Measurements from ENCODE around the gene GSG1L2. TPM values are rescaled to one million over a fixed set of nuclear protein-coding genes. Genes with fewer than 3 reads are reported as not detected.

Gene GSG1L2
- total and polyA plus RNA-seq, 2 of the 4 experiments (the other 2 are of a cell fraction): not detected

DNA sequence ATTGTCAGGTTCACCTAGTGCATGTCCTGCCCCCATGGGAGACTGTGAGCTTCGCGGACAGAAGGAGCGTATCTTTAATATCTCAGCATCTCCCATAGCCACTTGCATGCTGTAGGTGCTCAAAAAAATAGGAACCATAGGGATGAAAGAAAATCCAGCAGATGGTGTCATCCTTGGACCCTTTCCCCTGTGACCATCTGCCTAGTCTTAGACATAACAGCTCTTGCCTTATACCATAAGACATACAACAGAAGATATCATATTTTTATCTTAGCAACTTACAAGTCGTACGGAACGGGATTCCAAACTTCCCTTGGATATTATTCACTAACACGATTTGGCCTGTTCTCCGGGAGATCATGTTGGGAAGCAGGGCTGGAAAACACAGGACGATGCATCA is 45.0 kb downstream of the GSG1L2 start:
- Histone ChIP-seq H3K9ac (ENCODE audit: low read depth, low read length) (no peak overlapping the region), H3K18ac (ENCODE audit: low read depth, low read length) (no peak overlapping the region), H2BK5ac (ENCODE audit: low read depth, low read length, poor library complexity, severe bottlenecking) (no peak overlapping the region), H3K27ac (ENCODE audit: insufficient read depth, low read length) (no peak overlapping the region), H3K9me1 (ENCODE audit: insufficient read depth, low read length) (no peaks in the 10 kb centered on the region), H4K20me1 (ENCODE audit: insufficient read depth, low read length) (no peaks in the 10 kb centered on the region), H3K36me3 (ENCODE audit: control insufficient read depth, insufficient read depth, low read length) (no peaks in the 10 kb centered on the region), H3K56ac (ENCODE audit: extremely low read depth, insufficient read depth, low read length) (no peak overlapping the region), H3K4me2 (ENCODE audit: low read depth, low read length) (no peak overlapping the region), H3K79me1 (ENCODE audit: low read depth in 1 of 2, low read length in 2 of 2) (no peaks in the 10 kb centered on the region), H2BK20ac (ENCODE audit: low read depth, low read length) (no peak overlapping the region), H2AK5ac (ENCODE audit: low read depth, low read length) (no peak overlapping the region), H3K23ac (ENCODE audit: low read depth, low read length) (no peak overlapping the region), H2BK120ac (ENCODE audit: low read depth, low read length) (no peak overlapping the region), H2AK9ac (replicated peaks; ENCODE audit: low read depth, low read length, poor library complexity) (no peak overlapping the region), H3K4me3 (ENCODE audit: insufficient read depth, low read depth, low read length) (no peak overlapping the region), H2BK15ac (ENCODE audit: low read depth, low read length) (no peak overlapping the region), H3K9me3 (ENCODE audit: control insufficient read depth, insufficient read depth, low read length) (peaks cover 4% of the 10 kb centered on the region; the same call in 1 of the 2 replicates), H3K14ac (replicated peaks; ENCODE audit: low read depth, low read length) (no peak overlapping the region), H4K8ac (ENCODE audit: low read depth in 2 of 2, low read length in 2 of 2) (no peak overlapping the region), H4K91ac (ENCODE audit: insufficient read depth, low read depth, low read length) (no peak overlapping the region), H3K4ac (ENCODE audit: low read depth, low read length) (no peak overlapping the region), H2AFZ (replicated peaks; ENCODE audit: low read length, poor library complexity) (no peak overlapping the region), H3K4me1 (ENCODE audit: control insufficient read depth, insufficient read depth, low read length) (no peaks in the 10 kb centered on the region), H3K27me3 (ENCODE audit: control insufficient read depth, insufficient read depth, low read length) (no peaks in the 10 kb centered on the region), H4K5ac (ENCODE audit: low read depth, low read length) (no peak overlapping the region)
- no TSS peak for BruUV-seq (replicated peaks)
- ATAC-seq (ENCODE audit: low read depth): no peak
- intact Hi-C loops (cut with micrococcal nuclease): no loop called here
- no peak for DNase-seq
- in situ Hi-C loops (cut with MboI; ENCODE audit: low sequenced_read_pairs): no loop called here
- TF ChIP-seq USF2 (IDR thresholded peaks at IDR 0.05; ENCODE audit: low read depth, low read length): no peak
- no peak for TF ChIP-seq RCOR1 (IDR thresholded peaks at IDR 0.05; ENCODE audit: insufficient replicate concordance, low read length)
- TF ChIP-seq, protein P1, sequence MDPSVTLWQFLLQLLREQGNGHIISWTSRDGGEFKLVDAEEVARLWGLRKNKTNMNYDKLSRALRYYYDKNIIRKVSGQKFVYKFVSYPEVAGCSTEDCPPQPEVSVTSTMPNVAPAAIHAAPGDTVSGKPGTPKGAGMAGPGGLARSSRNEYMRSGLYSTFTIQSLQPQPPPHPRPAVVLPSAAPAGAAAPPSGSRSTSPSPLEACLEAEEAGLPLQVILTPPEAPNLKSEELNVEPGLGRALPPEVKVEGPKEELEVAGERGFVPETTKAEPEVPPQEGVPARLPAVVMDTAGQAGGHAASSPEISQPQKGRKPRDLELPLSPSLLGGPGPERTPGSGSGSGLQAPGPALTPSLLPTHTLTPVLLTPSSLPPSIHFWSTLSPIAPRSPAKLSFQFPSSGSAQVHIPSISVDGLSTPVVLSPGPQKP (IDR thresholded peaks at IDR 0.05; ENCODE audit: borderline replicate concordance, low read depth, low read length): no peak
- TF ChIP-seq RFX5 (IDR thresholded peaks at IDR 0.05; ENCODE audit: low read depth, low read length): no peak
- TF ChIP-seq CEBPB (IDR thresholded peaks at IDR 0.05; ENCODE audit: low read depth, low read length): no peak
- no peak for TF ChIP-seq NFE2L2 (IDR thresholded peaks at IDR 0.05; ENCODE audit: low read depth, low read length)
- TF ChIP-seq CHD1 (IDR thresholded peaks at IDR 0.05; ENCODE audit: low read depth, low read length): no peak
- TF ChIP-seq MXI1 (IDR thresholded peaks at IDR 0.05; ENCODE audit: borderline replicate concordance, low read depth, low read length): no peak
- TF ChIP-seq POLR2A (IDR thresholded peaks at IDR 0.05; ENCODE audit: low read depth, low read length): no peak
- ChIA-PET CTCF (no interaction called here), POLR2A (ENCODE audit: unreplicated experiment) (no interaction called here)
- 84% methylated on average over 6 of the region's 9 CpGs; no CpG with 5 or more reads in 1 of the 2 experiments for WGBS, 2 experiments (ENCODE audit: extremely low coverage in 2 of 2, insufficient read length in 1 of 2)
- dilution Hi-C loops (cut with HindIII; ENCODE audit: low sequenced_read_pairs, unreplicated experiment): no loop called here

All from IMR-90 (cell line).